Right lobe of liver (tissue), 4 donors: ENCODE results near the gene NR5A2.

Source experiments
- CTCF ChIP-seq, 4 donors: fragments of 200-600 bp in 3 of 4; fragments of 450-650 bp in 1 of 4; IDR thresholded peaks; one replicate each; pipeline versions ENCODE4 v1.5.1 to v1.8.0; 2016 to 2022; ENCODE audit warnings: antibody characterized with exemption in 4 of 4, mild to moderate bottlenecking in 2 of 4
- POLR2A ChIP-seq: fragments of 450-650 bp; IDR thresholded peaks from one replicate; pipeline ENCODE4 v1.6.1; 2017; ENCODE audit warnings: antibody characterized with exemption, mild to moderate bottlenecking
- donor health status: DM: no; HTN: no; CAD: no.
- donor health status: DM: no; HTN: no; CAD: no.
- donor health status: DM: no; HTN: yes; CAD: no.

- TF ChIP-seq CTCF (IDR thresholded peaks at IDR 0.05) (no peak), POLR2A (no peak)
Measured at GRCh38 chr1:200108659-200109058, 81.1 kb downstream of the NR5A2 start.
